HG03196 (cell line): Measurements from ENCODE around the gene SLC22A4.
A peak's percentile ranks its signal among the peaks of the same experiment; 100 is the strongest.

Experiments used
- ATAC-seq: cut with Tn5 transposase; IDR thresholded peaks from one replicate; pipeline ENCODE4 v1.9.1; 2021; ENCODE audit not compliant: unreplicated experiment

SLC22A4 gene

DNA sequence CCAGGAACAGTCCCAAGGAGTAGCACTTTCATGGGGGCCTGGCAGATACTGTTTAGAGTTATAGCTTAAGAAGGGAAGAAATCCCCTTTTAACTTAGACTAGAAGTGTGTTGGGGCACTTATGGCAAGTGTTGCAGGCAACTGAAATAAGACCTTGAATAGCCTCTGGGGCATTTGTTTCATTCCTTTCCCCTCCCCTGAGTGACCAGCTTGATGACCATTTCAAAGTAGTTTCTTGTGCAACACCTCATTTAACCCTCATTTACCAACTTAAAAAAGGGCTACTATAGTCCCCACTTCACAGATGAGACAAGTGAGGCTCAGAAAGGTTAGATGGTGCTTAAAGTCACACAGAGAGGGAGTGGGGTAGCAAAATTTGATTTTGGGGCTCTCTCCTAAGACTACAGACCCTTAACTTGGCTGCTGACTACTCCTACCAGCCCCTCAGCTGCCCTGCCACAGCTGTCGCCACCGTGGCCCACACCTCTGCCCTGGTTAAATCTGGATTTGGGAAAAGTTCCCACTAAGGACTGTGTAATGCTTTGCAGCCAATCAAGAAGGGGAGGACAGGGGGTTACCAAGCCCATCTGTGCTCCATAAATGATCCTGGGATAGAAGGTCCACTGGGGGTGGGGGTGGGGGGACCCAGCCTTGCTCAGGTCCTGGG lies 31.2 kb upstream of the SLC22A4 start:
- ATAC-seq: no peak

GRCh38 chr5:132263548-132264261 lies 30.5 kb upstream of the SLC22A4 start:
- no peak for ATAC-seq

GRCh38 chr5:132264546-132265335 lies 29.5 kb upstream of the SLC22A4 start:
- no peak for ATAC-seq

GRCh38 chr5:132265336-132266030 lies 28.7 kb upstream of the SLC22A4 start:
- no peak for ATAC-seq

- no peak for ATAC-seq
Measured at GRCh38 chr5:132266031-132266835, 28.0 kb upstream of the SLC22A4 start.

DNA sequence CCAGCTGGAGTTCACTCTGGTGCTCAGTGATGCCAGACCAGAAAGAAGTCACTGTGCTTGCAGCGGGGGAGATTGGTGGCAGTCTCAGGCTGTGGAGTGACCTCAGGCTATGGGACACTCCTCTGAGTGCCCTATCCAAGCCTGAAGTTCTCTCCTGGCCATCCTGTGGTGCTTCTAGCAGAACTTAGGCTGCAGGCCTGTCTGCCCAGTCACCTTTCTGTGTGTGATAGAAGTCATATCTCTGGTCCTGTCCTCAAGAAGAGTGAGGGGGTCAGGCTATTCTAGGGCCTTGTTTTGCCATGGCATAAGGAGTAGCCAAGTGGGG lies 27.4 kb upstream of the SLC22A4 start:
- no peak for ATAC-seq

GRCh38 chr5:132267166-132267739 lies 26.9 kb upstream of the SLC22A4 start:
- ATAC-seq: no peak

- no peak for ATAC-seq
Measured at GRCh38 chr5:132267931-132268768, 26.0 kb upstream of the SLC22A4 start.

GRCh38 chr5:132268769-132269551 lies 25.2 kb upstream of the SLC22A4 start:
- peak; percentile 53 for ATAC-seq

DNA sequence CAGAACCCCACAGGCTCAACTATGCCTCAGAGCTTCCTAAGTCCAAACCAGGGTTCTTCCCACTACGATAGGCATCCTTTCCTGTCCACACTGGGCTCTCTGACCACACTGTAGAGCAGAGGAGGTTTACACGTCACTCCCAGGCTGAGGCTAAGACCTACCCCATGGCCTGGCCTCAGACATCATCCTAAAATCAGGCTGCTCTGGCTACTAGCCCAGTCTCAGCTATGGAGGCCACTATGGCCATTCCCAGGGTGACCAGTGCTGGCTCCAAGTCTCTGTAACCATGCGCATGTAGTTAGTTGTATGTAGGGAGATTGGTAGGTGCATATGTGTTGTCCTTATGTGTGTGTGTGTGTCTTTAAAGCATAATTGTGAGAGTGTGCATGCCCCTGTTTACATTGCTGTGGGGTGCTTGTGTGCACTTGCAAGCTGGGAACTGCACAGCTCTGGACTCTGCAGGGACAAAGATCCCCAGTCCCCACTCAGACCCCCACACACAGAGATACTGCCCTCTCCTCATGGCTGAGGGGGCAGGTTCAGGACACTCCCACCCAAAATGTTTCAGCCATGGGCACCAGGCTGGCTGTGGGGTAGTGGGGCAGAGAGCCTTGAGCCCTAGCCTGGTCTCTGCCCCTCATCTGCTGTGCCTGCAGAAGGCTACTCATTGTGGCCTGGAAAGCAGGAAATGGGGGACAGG lies 24.4 kb upstream of the SLC22A4 start:
- no peak for ATAC-seq

GRCh38 chr5:132270335-132270665 lies 23.9 kb upstream of the SLC22A4 start:
- ATAC-seq: no peak

DNA sequence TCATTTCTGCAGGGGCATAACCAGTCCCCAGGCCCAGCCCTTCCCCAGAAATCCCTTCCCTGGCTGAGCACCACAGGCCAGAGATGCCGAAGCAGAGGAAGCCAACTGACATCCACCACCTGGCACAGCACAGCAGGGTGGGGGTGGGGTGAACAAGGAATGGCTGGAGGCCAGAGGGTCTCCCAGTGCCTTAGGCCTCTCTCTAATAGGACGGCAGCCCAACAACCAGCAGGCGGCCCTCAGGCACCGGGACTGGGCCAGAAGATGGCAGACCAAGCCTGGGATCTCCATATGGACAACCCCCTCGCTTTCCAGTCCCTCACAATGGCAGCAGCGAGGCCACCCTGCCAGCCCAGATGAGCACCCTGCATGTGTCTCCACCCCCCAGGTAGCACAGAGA lies 23.5 kb upstream of the SLC22A4 start:
- no peak for ATAC-seq

- no peak for ATAC-seq
Measured at GRCh38 chr5:132271251-132272246, 22.6 kb upstream of the SLC22A4 start.

DNA sequence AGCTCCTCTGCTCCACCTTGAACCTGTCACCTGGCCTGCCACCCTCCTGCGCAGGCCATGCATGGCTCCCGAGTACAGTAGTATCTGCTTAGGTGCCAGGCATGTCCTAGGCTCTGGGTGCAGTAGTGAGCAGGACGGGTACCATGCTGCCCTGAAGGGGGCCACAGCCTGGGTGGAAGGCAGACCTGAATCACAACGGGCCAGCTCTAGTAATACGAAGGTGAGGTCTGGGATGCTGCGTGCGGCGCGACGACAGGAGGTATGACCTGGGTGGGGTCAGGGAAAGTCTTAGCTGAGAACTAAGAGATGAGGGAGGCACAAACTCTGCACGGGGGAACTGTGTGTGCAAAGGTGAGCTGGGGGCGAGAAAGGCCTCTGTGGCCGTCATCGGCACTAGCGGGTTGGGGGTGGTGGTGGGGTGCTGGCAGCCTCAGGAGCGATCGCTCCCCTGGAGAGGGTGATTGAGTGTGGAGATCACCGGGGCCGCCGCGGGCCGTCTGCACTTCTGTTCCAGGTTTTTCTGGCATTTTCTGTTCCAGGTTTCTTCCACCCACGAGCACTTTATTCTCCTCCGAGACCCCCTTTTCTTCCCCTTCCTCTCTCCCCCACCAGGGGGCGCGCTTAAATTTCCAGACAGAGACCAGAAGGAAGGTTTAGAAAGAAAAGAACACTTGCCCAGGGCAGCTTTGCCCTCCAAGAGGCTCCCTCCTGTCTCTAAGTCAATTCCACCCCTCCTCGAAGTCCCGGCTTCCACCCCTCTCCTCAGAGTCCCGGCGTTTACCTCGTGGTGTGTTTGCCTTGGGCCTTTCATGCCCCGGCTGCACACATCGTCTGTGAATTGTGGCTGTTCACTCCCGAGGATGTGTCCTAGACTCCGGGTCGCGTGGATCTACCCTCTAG lies 21.6 kb upstream of the SLC22A4 start:
- no peak for ATAC-seq

DNA sequence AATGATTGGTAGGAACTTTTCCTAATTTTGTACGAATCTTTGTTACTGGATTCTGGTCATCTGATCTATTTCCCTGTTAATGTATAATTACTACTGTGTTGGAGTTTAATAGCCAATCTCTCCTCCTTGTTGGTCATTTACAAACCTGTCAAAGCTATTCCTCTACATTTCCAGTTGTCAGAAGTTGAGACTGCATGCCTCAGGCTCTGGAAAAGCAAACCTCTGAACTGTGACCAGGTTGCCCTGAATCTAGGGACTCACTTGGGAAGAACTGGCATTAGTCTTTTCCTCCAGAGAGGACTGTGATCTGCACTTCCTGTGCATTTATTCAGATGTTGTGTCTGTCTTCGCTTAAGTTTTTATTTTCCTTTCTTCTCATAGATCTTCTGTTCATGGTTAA lies 20.6 kb upstream of the SLC22A4 start:
- no peak for ATAC-seq
